Measurements from ENCODE around the gene SRC.

DNA sequence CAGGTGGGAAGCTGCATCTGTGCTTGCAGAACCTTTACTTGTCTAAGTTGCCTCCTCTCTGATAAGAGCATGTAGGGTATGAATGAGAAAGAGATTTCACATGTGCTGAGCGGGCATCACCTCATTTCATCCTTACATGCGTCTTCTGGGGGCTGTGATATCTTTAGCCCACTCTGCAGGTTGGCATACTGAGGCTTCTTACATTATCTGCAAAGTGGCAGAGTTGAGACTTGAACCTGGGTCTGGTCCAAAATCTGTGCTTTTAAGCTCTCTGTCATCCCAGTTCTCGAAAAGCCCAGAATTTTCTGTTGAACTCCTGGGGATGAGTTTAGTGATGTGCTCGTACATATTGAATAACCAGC is 2.0 kb upstream of the SRC start:
- TF ChIP-seq, protein P1, sequence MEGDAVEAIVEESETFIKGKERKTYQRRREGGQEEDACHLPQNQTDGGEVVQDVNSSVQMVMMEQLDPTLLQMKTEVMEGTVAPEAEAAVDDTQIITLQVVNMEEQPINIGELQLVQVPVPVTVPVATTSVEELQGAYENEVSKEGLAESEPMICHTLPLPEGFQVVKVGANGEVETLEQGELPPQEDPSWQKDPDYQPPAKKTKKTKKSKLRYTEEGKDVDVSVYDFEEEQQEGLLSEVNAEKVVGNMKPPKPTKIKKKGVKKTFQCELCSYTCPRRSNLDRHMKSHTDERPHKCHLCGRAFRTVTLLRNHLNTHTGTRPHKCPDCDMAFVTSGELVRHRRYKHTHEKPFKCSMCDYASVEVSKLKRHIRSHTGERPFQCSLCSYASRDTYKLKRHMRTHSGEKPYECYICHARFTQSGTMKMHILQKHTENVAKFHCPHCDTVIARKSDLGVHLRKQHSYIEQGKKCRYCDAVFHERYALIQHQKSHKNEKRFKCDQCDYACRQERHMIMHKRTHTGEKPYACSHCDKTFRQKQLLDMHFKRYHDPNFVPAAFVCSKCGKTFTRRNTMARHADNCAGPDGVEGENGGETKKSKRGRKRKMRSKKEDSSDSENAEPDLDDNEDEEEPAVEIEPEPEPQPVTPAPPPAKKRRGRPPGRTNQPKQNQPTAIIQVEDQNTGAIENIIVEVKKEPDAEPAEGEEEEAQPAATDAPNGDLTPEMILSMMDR (IDR thresholded peaks at IDR 0.05), result no peak
- no peak for TF ChIP-seq POLR2A (IDR thresholded peaks at IDR 0.05)

Measured in lower leg skin (tissue), 3 donors.